Esophagus squamous epithelium (tissue), 5 donors: ENCODE results near the gene GALNT10. TPM values are rescaled to one million over a fixed set of nuclear protein-coding genes. Genes with fewer than 3 reads are reported as not detected.
A peak's percentile ranks its signal among the peaks of the same experiment; 100 is the strongest.

Source experiments
- DNase-seq: peaks from one replicate; lab custom pipeline; 2025; lab: John Stamatoyannopoulos, UW
- H3K27ac ChIP-seq, 4 donors: fragments of 200-600 bp; sonication (generic); one replicate each; pipeline ENCODE4 v1.5.1; 2016 to 2019; ENCODE audit warnings: mild to moderate bottlenecking in 1 of 4
- H3K27me3 ChIP-seq, 4 donors: fragments of 200-600 bp; sonication (generic); 1 replicate in 3 of 4; 2 replicates in 1 of 4; pipeline versions ENCODE4 v1.5.1 to v1.6.0; 2017 to 2021; ENCODE audit warnings: antibody characterized with exemption in 1 of 4
- H3K36me3 ChIP-seq, 3 donors: fragments of 200-600 bp; sonication (generic); one replicate each; pipeline ENCODE4 v1.5.1; 2016 to 2019
- H3K4me1 ChIP-seq, 3 donors: fragments of 200-600 bp; sonication (generic); one replicate each; pipeline ENCODE4 v1.5.1; 2017 to 2019
- H3K4me3 ChIP-seq, 4 donors: fragments of 200-600 bp; sonication (generic); 1 replicate in 3 of 4; 2 replicates in 1 of 4; pipeline ENCODE4 v1.5.1; 2016 to 2019; ENCODE audit warnings: mild to moderate bottlenecking in 2 of 4, moderate library complexity in 1 of 4
- H3K9me3 ChIP-seq, 3 donors: fragments of 200-600 bp; sonication (generic); one replicate each; pipeline ENCODE4 v1.5.1; 2016 to 2019
- CTCF ChIP-seq, 6 experiments: fragments of 450-650 bp in 4 of 6; fragments of 200-600 bp in 2 of 6; sonication (generic) in 2 of 6; IDR thresholded peaks; one replicate each; pipeline ENCODE4 v1.5.1; 2016 to 2019; ENCODE audit warnings: antibody characterized with exemption in 6 of 6, mild to moderate bottlenecking in 4 of 6, moderate library complexity in 4 of 6
- POLR2A ChIP-seq, 4 donors: fragments of 450-650 bp; IDR thresholded peaks; one replicate each; pipeline ENCODE4 v1.6.1; 2017; ENCODE audit warnings: antibody characterized with exemption in 4 of 4, mild to moderate bottlenecking in 4 of 4, moderate library complexity in 3 of 4
- WGBS, 2 donors: methylation state at CpG; one replicate each; pipeline ENCODE4 v1.1.5; 2018; 5-methylcytosine and 5-hydroxymethylcytosine counted together
- intact Hi-C: fragments of 100-400 bp; cut with DNase I; formaldehyde crosslinking; loops from one replicate; pipeline ENCODE4 v1.15.0; 2022
- total RNA-seq, 4 donors: library from RNA; depleted of rRNA; stranded (reverse); fragments of >200 nt; gene quantifications; one replicate each; pipeline ENCODE4 v1.1.0, GENCODE V29; 2016
- donor health status: DM: yes; HTN: yes; CAD: no.

The GALNT10 gene
- total RNA-seq, 4 donors from 2014 or later, result 3.6 to 47.2 (median 9.0) TPM

DNA sequence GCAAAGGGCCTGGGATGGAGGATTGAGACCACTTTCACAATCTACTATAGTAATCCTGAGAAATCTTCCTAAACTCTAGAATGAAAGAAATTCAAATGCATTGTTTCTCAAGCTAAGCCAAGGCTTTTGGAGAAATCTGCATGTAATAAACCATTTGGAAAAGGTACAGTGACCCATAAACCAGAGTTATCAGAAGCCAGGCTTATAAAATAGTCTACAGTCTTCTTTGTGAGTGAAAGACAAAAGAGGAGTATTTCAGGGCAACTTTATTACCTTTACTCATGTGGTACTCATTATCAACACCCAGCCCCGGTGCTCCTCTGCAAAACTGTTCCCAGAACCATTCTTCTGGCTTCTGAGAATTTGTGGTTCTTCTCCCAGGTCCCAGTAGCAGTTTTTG is 87.0 kb downstream of the GALNT10 start:
- WGBS, 2 donors, result 72 to 83% methylated on average over 1 of the region's 1 CpG
- intact Hi-C loops, result no loop called here
- Histone ChIP-seq H3K27me3 (no peaks in the 10 kb centered on the region), H3K27ac (peak overlapping the region in 1 of 4 donors; percentile 52), H3K36me3 (no peaks in the 10 kb centered on the region), H3K9me3 (no peaks in the 10 kb centered on the region), H3K4me1 (peaks cover 0 to 38% (median 14%) of the 10 kb centered on the region in 3 donors), H3K4me3 (no peak overlapping the region)
- DNase-seq, result no peak
- TF ChIP-seq POLR2A (IDR thresholded peaks at IDR 0.05) (no peak), CTCF (IDR thresholded peaks at IDR 0.05) (no peak)

DNA sequence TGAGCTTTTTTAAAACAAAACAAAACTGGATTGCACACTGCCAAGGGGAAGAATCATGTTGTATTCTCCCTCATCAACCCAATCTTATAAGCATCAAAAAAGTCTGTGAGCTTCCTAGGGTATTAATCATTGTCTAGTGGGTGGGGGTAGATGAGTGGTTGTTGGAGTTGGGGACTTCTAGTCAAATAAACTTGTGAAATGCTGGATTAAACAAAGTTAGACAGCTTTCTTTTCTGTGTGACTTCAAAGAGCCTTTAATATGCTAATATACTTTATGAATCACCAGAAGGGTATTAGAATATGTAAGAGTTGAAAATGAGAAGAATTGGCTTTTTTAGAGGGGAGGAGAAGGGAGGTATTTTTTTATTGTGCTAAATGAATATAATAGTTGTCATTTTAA is 87.7 kb downstream of the GALNT10 start:
- Histone ChIP-seq H3K27me3 (no peaks in the 10 kb centered on the region), H3K4me1 (peaks cover 0 to 31% (median 7%) of the 10 kb centered on the region in 3 donors), H3K27ac (peak overlapping the region in 1 of 4 donors; percentile 52), H3K36me3 (no peaks in the 10 kb centered on the region), H3K4me3 (no peak overlapping the region), H3K9me3 (no peaks in the 10 kb centered on the region)
- no peak for DNase-seq
- intact Hi-C loops, result no loop called here
- TF ChIP-seq POLR2A (IDR thresholded peaks at IDR 0.05), result no peak

DNA sequence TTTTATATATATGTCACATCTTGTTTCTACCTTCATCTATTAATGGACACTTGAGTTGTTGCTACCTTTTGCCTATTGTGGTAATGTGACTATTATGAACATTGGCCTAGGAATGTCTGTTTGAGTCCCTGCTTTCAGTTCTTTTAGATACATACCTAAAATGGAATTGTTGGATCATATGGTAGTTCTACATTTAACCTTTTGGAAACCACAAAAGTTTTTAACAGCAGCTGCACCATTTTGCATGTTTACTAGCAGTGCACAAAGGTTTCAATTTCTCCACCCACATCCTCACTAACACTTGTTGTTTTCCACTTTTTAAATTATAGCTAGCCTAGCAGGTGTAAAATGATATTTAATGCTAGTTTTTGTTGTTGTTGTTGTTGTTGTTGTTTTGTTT is 88.4 kb downstream of the GALNT10 start:
- H3K27ac ChIP-seq, result no peak overlapping the region
- intact Hi-C loops, result no loop called here
- H3K9me3 ChIP-seq, result no peaks in the 10 kb centered on the region
- H3K27me3 ChIP-seq, result no peaks in the 10 kb centered on the region
- H3K36me3 ChIP-seq, result no peaks in the 10 kb centered on the region
- TF ChIP-seq CTCF (IDR thresholded peaks at IDR 0.05), result no peak
- no peak for TF ChIP-seq POLR2A (IDR thresholded peaks at IDR 0.05)
- peaks cover 0 to 24% (median 4%) of the 10 kb centered on the region in 3 donors for H3K4me1 ChIP-seq
- no peak overlapping the region for H3K4me3 ChIP-seq
- DNase-seq, result no peak

GRCh38 chr5:154284433-154284832 is 93.9 kb downstream of the GALNT10 start:
- Histone ChIP-seq H3K9me3 (no peaks in the 10 kb centered on the region), H3K4me3 (no peak overlapping the region)

DNA sequence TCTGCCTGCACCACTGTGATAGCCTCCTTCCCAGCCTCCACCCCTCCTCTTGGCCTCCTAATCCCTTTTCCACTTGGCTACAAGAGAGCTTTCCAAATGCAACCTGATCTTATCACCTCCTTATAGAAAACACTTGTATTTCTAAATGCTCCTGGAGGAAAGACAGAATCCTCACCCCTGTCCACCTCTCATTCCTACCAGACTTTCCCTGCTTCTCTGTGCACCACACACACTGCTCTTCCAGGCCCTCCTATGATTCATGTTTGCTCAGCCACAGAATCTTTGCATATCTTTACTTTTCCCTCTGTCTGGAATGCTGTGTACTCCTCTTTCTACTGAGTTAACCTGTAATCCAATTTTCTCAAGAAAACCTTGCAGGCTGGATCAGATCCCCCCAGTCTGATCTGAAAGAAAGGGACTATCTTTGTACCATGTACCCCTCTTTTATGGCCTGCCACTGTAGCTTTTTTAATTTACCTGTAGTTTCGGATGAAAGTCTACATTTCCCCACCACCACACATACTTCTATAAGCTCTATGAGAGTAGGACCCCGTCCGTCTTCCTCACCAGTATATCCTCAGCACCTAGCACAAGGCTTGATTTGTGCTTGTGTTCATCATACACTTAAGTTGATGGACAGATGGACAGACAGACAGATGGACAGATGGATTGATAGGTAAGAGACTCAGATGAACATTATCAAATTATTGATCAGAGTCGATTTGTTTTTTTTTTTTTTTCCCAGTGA is 95.3 kb downstream of the GALNT10 start:
- Histone ChIP-seq H3K4me1 (peaks cover 0 to 30% (median 10%) of the 10 kb centered on the region in 3 donors), H3K27ac (no peak overlapping the region), H3K4me3 (no peak overlapping the region), H3K9me3 (no peaks in the 10 kb centered on the region), H3K27me3 (no peaks in the 10 kb centered on the region), H3K36me3 (no peaks in the 10 kb centered on the region)
- WGBS, 2 donors, result 75 to 84% methylated on average over 4 of the region's 4 CpGs
- no peak for DNase-seq
- intact Hi-C loops, result no loop called here
- TF ChIP-seq CTCF (IDR thresholded peaks at IDR 0.05), result no peak
- TF ChIP-seq POLR2A (IDR thresholded peaks at IDR 0.05), result no peak

More at GRCh38 chr5:154284433-154284832, 93.9 kb downstream of the GALNT10 start:
- no peak for DNase-seq
- TF ChIP-seq CTCF (IDR thresholded peaks at IDR 0.05) (no peak), POLR2A (IDR thresholded peaks at IDR 0.05) (no peak)
- intact Hi-C loops, result no loop called here
- peaks cover 0 to 30% (median 10%) of the 10 kb centered on the region in 3 donors for H3K4me1 ChIP-seq
- no peak overlapping the region for H3K27ac ChIP-seq
- H3K27me3 ChIP-seq, result no peaks in the 10 kb centered on the region
- 70 to 79% methylated on average over 2 of the region's 2 CpGs for WGBS, 2 donors
- H3K36me3 ChIP-seq, result no peaks in the 10 kb centered on the region
